Right renal pelvis (tissue), 4 donors: Measurements from ENCODE around the gene TSPAN14. TPM values are rescaled to one million over a fixed set of nuclear protein-coding genes. Genes with fewer than 3 reads are reported as not detected.

Experiments
- DNase-seq, 4 donors: peaks; one replicate each; pipeline ENCODE4 v3.0.0-alpha.2; 2013; ENCODE audit warnings: low read depth in 4 of 4, low spot score in 3 of 4, missing footprints in 1 of 4
- polyA plus RNA-seq, 4 donors: library from polyadenylated mRNA; unstranded; fragments of 120-200 nt; gene quantifications; one replicate each; pipeline ENCODE4 v1.2.1, GENCODE V29; 2013; ENCODE audit not compliant: insufficient read length in 4 of 4

Gene TSPAN14
- polyA plus RNA-seq, 4 donors: 91.6 to 102 (median 92.5) TPM

GRCh38 chr10:80485076-80485945 is 31.2 kb downstream of the TSPAN14 start:
- no peak for DNase-seq

DNA sequence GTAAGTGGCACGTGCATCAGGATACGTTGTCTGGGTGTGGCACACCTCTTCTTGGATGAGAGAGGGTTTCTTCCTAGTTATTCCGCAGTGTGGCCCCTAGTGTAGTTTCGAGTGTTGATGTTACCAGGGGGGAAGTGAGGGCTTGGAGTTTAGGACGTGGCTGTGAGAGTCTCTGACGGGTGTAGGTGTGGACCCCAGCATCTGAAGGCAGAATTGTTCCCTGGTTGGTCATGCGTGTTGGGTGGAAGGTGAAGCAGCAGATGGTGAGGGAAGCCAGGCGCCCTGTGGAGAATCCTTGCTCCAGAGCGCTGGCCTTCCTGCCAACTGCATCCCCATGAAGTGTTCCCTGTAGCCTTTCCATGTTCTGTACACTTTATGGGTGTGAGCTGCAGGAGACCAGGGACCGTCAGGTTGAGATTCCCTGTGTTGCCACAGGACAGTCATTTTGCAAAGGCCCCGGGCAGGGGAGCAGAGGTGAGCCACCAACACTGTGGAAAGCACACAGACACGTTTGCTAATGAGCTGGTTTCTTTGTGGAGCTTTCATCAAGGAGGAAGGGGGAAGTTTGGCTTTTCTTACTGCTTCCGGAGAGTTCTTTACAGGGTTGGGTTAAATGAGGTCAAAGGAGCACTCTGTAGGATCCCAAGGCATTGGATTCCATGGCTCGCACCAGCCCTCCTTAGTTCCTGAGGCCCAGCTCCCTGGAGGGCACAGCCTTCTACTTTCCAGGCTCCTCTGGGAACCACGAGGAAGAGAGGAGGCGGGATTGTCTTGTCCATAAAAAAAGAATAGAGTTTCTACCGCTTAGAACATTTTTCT is 32.0 kb downstream of the TSPAN14 start:
- no peak for DNase-seq

GRCh38 chr10:80486785-80487420 is 32.8 kb downstream of the TSPAN14 start:
- no peak for DNase-seq

- no peak for DNase-seq
These were observed 33.3 kb downstream of the TSPAN14 start for GRCh38 chr10:80487421-80487785.

GRCh38 chr10:80487791-80488538 is 33.9 kb downstream of the TSPAN14 start:
- no peak for DNase-seq

DNA sequence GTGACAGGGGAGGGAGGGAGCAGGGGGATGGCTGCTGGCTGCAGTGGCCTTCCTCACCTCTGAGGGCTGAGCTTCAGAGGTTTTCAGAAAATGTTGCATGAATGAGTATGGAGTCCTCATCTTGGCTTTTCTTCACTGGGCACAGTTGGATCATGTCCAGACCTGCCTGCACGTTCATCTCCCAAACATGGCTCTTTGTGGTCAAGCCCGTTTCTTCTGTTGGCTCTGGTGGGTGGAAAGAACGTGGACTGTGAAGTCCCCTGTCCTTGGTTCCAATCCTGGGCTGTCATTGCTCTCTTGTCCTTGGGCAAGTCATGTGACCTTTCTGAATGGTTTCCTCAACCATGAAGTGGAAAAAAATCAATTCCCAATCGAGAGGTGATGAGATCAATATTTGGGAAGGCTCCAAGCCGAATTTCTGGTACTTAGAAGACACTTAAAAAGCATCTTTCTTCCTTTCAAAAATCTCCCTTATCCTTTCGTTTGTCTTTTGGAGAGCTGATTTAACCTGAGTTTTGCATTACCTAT is 34.5 kb downstream of the TSPAN14 start:
- DNase-seq: no peak

- DNase-seq: no peak
These were observed 35.4 kb downstream of the TSPAN14 start for GRCh38 chr10:80489371-80490112.

DNA sequence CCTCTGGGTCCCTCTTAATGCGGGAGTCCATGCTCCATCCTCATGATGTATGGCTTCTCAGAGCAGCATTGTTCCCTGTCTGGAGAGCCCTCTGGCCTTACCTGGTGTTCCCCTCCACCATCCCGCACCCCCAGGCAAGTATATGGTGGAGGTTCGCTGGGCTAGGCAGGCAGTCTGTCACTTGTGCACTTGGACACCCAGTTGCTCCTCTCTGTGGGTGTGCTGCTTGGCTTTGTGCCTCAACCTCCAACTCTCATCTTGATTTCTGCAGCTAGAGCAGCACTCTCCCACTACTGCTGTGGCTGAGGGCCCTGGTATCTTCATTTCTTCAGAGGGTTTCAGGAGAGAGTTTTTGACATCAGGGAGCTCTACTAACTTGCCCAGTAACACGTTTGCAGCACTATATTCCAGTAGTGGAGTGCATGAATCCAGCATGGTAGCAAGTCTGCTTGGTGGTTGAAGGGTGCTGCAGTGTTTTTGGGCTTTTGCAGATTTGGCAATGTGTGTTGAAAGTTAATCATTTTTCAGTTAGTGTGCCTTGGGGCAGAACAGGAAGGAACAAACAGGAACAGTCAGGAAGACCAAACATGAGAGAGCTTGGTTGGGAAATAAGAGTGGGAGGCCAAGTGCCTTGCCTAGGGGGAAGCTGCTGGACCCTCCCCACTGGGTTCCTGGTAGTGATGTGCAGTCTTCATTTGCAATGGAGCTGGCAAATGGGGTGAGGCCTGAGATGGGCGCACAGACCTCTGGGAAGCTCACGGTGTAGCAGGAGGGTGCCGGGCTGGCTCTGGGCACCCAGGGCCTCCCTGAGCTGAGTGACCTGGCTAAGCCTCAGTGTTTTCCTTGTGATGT is 37.4 kb downstream of the TSPAN14 start:
- no peak for DNase-seq

GRCh38 chr10:80492848-80493521 is 38.9 kb downstream of the TSPAN14 start:
- no peak for DNase-seq

- DNase-seq: no peak
These were observed 39.5 kb downstream of the TSPAN14 start for GRCh38 chr10:80493522-80494051.

GRCh38 chr10:80496555-80497172 is 42.6 kb downstream of the TSPAN14 start:
- no peak for DNase-seq

- DNase-seq: no peak
These were observed 43.3 kb downstream of the TSPAN14 start for GRCh38 chr10:80497187-80498077.

GRCh38 chr10:80498078-80498832 is 44.1 kb downstream of the TSPAN14 start:
- DNase-seq: no peak

- DNase-seq: no peak
These were observed 45.0 kb downstream of the TSPAN14 start for GRCh38 chr10:80498833-80499741.
